ENCODE measurements around the gene B3GALT4. TPM values are rescaled to one million over a fixed set of nuclear protein-coding genes. Genes with fewer than 3 reads are reported as not detected.

Gene B3GALT4
- total RNA-seq, 2 donors from 2014 or later: 3.9 to 5.6 TPM

- no peaks in the 10 kb centered on the region for H3K27me3 ChIP-seq
- peak overlapping the region; percentile 86 to 97 (median 96) for H3K27ac ChIP-seq
- WGBS, 2 donors: 1 to 2% methylated on average over 16 to 29 of the region's 29 CpGs
- DNase-seq (peak; percentile 83 to 94 (median 90)), ATAC-seq (peak; percentile 62)
- TF ChIP-seq POLR2A (IDR thresholded peaks at IDR 0.05) (peak in 1 of 3 donors; percentile 11), CTCF (IDR thresholded peaks at IDR 0.05) (peak in 1 of 7 experiments; percentile 7)
- intact Hi-C loops (cut with DNase I): no loop called here
- peaks cover 36% of the 10 kb centered on the region for H3K4me1 ChIP-seq
- H3K4me3 ChIP-seq: peak overlapping the region; percentile 83 to 91
- no peaks in the 10 kb centered on the region for H3K9me3 ChIP-seq
- H3K36me3 ChIP-seq (replicated peaks in 1 of 2; ENCODE audit: insufficient read depth in 1 of 2, low read depth in 2 of 2): peaks cover 0 to 4% of the 10 kb centered on the region in 2 donors
Observed at GRCh38 chr6:33312361-33313104, 35.6 kb downstream of the B3GALT4 start.

GRCh38 chr6:33313105-33313708 lies 36.3 kb downstream of the B3GALT4 start:
- peak overlapping the region; percentile 83 to 91 for H3K4me3 ChIP-seq
- peak overlapping the region; percentile 86 to 97 (median 96) for H3K27ac ChIP-seq
- DNase-seq (peak in 3 of 4 donors; percentile 36 to 65 (median 49)), ATAC-seq (no peak)
- intact Hi-C loops (cut with DNase I): no loop called here
- H3K9me3 ChIP-seq: no peaks in the 10 kb centered on the region
- TF ChIP-seq POLR2A (IDR thresholded peaks at IDR 0.05) (no peak), CTCF (IDR thresholded peaks at IDR 0.05) (no peak)
- H3K27me3 ChIP-seq: no peaks in the 10 kb centered on the region
- WGBS, 2 donors: 0 to 1% methylated on average over 18 to 33 of the region's 33 CpGs
- H3K36me3 ChIP-seq (replicated peaks in 1 of 2; ENCODE audit: insufficient read depth in 1 of 2, low read depth in 2 of 2): peaks cover 0 to 4% of the 10 kb centered on the region in 2 donors
- H3K4me1 ChIP-seq: peaks cover 36% of the 10 kb centered on the region

GRCh38 chr6:33313709-33314514 lies 37.0 kb downstream of the B3GALT4 start, which contains the start of gene TAPBP:
Gene TAPBP, minus strand, starts transcription at chr6:33314078. Its CDS starts 37 bp downstream, at chr6:33314041.
- intact Hi-C loops (cut with DNase I): no loop called here

GRCh38 chr6:33314515-33314942 lies 37.6 kb downstream of the B3GALT4 start:
- Histone ChIP-seq H3K27ac (peak overlapping the region; percentile 86 to 97 (median 96)), H3K4me1 (peaks cover 49% of the 10 kb centered on the region), H3K4me3 (peak overlapping the region in 1 of 2 donors; percentile 91), H3K27me3 (no peaks in the 10 kb centered on the region), H3K36me3 (replicated peaks in 1 of 2; ENCODE audit: insufficient read depth in 1 of 2, low read depth in 2 of 2) (peaks cover 4 to 7% of the 10 kb centered on the region in 2 donors), H3K9me3 (no peaks in the 10 kb centered on the region)
- 6 to 8% methylated on average over 10 of the region's 10 CpGs for WGBS, 2 donors
- DNase-seq (peak; percentile 54 to 76 (median 56)), ATAC-seq (peak; percentile 3)
- intact Hi-C loops (cut with DNase I): no loop called here
- TF ChIP-seq POLR2A (IDR thresholded peaks at IDR 0.05): no peak
- TF ChIP-seq CTCF (IDR thresholded peaks at IDR 0.05): no peak

More at GRCh38 chr6:33313709-33314514, 37.0 kb downstream of the B3GALT4 start, which contains the start of gene TAPBP:
- TF ChIP-seq CTCF (IDR thresholded peaks at IDR 0.05) (no peak), POLR2A (IDR thresholded peaks at IDR 0.05) (peak; percentile 35 to 84 (median 80))
- peaks cover 3 to 4% of the 10 kb centered on the region in 2 donors for H3K36me3 ChIP-seq (replicated peaks in 1 of 2; ENCODE audit: insufficient read depth in 1 of 2, low read depth in 2 of 2)
- H3K27ac ChIP-seq: peak within 1 kb of the TSS; percentile 86 to 97 (median 96)
- ATAC-seq (peak; percentile 5), DNase-seq (peak; percentile 56 to 69 (median 60))
- WGBS, 2 donors: 0% methylated on average over 17 to 46 of the region's 47 CpGs
- no peaks in the 10 kb centered on the region for H3K27me3 ChIP-seq
- no peaks in the 10 kb centered on the region for H3K9me3 ChIP-seq
- peaks cover 43% of the 10 kb centered on the region for H3K4me1 ChIP-seq
- H3K4me3 ChIP-seq: peak within 1 kb of the TSS; percentile 83 to 91
